ENCODE measurements around the gene SPPL3. TPM values are rescaled to one million over a fixed set of nuclear protein-coding genes. Genes with fewer than 3 reads are reported as not detected.

Gene SPPL3
- total RNA-seq, 4 donors from 2014 or later: 18.9 to 21.5 (median 20.5) TPM

DNA sequence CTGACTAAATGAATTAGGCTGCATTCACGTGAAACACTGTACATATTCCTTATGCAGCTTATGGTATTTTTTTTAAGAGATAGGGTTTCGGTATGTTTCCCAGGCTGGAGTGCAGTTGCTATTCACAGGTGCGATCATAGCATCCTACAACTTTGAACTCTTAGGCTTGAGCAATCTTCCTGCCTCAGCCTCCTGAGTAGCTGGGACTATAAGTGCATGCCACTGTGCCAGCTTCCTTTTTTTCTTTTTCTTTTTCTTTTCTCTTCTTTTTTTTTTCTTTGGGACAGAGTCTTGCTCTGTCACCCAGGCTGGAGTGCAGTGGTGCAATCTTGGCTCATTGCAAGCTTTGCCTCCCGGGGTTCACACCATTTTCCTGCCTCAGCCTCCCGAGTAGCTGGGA, 35.8 kb upstream of the SPPL3 start:
- TF ChIP-seq, protein P1, sequence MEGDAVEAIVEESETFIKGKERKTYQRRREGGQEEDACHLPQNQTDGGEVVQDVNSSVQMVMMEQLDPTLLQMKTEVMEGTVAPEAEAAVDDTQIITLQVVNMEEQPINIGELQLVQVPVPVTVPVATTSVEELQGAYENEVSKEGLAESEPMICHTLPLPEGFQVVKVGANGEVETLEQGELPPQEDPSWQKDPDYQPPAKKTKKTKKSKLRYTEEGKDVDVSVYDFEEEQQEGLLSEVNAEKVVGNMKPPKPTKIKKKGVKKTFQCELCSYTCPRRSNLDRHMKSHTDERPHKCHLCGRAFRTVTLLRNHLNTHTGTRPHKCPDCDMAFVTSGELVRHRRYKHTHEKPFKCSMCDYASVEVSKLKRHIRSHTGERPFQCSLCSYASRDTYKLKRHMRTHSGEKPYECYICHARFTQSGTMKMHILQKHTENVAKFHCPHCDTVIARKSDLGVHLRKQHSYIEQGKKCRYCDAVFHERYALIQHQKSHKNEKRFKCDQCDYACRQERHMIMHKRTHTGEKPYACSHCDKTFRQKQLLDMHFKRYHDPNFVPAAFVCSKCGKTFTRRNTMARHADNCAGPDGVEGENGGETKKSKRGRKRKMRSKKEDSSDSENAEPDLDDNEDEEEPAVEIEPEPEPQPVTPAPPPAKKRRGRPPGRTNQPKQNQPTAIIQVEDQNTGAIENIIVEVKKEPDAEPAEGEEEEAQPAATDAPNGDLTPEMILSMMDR (IDR thresholded peaks at IDR 0.05; ENCODE audit: low read depth): no peak

DNA sequence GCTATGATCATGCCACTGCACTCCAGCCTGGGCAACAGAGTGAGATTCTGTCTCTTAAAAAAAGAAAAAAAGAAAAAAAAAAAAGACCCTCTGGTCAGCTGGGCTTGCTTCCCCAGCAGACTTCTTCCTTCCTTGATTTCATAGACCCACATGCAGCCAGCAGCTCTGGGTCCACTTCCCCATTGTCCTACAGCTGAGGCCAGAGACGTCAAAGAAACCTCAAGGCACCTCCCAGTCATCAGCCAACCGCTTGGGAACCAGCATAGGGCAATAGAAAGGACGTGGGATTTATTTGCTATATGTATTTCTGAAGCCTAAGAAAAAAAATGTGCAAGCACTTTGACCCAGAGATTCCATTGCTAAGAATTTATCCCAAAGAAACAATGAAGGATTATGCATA, 35.4 kb upstream of the SPPL3 start:
- TF ChIP-seq, protein P1 (IDR thresholded peaks at IDR 0.05; ENCODE audit: low read depth): no peak

DNA sequence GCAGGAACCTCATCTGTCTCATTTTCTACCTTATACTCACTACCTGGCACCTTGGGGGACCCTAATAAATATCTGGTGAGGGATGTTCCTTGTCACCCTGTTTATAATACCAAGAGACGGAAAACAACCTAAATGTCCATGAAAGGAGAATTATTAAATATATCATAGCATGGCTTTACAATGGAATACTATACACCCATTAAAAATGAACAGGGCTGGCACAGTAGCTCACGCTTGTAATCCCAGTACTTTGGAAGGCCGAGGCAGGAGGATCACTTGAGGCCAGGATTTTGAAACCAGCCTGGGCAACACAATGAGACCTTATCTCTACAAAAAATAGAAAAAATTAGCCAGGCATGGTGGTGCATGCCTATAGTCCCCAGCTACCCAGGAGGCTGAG, 34.3 kb upstream of the SPPL3 start:
- TF ChIP-seq, protein P1 (IDR thresholded peaks at IDR 0.05; ENCODE audit: low read depth): no peak

DNA sequence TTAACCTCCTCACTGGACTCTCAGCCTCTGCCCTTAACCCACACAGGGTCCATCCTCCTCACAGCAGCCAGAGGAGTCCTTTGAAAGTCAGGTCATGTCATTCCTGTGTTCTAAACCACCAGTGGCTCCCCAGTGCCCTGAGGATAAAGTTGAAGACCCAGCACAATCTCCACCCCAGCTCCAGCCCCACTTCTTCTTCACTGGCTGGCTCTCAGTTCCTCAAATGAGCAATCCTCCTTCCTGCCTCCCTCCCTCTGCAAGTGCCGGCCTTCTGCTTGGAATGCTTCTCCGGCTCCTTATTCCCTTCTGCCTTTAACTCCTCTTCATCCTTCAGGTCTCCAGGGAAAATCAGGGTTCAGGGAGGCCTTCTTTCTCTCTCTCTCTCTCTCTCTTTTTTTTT, 32.0 kb upstream of the SPPL3 start:
- TF ChIP-seq, protein P1 (IDR thresholded peaks at IDR 0.05; ENCODE audit: low read depth): no peak

DNA sequence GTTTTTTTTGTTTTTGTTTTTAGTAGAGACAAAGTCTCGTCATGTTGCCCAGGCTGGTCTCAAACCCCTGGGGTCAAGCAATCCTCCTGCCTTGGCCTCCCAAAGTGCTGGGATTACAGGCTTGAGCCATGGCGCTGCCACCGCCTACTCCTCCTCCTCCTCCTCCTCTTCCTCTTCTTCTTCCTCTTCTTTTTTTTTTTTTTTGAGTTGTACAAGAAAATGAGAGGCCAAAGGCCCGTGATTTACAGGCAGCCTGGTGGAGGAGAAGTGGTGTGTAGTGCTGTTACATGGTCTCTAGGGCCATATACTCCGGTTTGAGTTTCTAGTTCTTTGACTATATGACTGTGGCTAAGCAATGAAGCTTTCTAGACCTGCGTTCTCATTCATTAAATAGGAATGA, 29.6 kb upstream of the SPPL3 start:
- TF ChIP-seq, protein P1 (IDR thresholded peaks at IDR 0.05; ENCODE audit: low read depth): no peak

DNA sequence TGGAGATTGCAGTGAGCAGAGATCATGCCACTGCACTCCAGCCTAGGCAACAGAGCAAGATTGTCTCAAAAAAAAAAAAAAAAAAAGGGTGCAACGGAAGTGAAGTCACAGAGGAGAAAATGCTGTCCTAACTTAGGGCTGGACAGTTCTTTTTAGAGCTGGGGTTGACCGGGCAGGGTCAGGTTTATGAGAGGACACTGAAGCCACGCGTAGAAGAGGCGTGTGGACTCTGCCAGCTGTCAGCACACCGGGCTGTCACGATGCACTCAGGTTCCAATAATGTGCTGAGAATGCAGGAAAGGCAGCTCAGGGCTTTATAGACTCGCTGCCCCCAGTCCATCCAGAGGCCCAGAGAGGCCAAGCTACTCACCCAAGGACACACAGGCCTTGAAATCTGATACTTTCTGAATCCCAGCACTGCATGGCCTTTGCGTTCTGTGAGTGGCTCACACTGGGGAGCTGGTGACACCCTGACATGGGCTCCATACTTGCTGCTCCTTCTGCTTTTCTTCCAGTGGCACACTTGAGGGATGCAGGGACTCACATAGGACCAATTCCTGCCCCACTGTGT, 28.9 kb upstream of the SPPL3 start:
- TF ChIP-seq, protein P1 (IDR thresholded peaks at IDR 0.05; ENCODE audit: low read depth): no peak

DNA sequence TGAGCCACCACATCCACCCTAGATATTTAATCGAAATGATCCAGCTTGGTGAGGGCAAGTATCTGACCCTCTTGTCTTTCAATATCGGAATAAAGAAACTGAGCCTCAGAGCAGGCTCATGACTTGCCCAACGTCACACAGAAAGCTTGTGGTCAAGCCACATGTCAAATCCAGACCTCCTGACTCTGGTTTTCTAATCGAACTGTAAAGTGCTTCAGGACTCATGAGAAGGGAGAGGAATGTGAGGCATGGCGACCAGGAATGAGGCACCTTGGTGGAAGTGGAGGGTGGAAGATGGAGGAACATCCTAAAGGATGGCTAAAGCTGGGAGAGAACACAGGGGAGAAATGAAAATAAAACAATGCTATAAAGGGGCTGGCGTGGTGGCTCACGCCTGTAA, 27.9 kb upstream of the SPPL3 start:
- TF ChIP-seq, protein P1 (IDR thresholded peaks at IDR 0.05; ENCODE audit: low read depth): no peak
